ENCODE data around the gene SPATS2.

Gene SPATS2

GRCh38 chr12:49534731-49535278 lies 167.5 kb downstream of the SPATS2 start:
- TF ChIP-seq, protein P1, sequence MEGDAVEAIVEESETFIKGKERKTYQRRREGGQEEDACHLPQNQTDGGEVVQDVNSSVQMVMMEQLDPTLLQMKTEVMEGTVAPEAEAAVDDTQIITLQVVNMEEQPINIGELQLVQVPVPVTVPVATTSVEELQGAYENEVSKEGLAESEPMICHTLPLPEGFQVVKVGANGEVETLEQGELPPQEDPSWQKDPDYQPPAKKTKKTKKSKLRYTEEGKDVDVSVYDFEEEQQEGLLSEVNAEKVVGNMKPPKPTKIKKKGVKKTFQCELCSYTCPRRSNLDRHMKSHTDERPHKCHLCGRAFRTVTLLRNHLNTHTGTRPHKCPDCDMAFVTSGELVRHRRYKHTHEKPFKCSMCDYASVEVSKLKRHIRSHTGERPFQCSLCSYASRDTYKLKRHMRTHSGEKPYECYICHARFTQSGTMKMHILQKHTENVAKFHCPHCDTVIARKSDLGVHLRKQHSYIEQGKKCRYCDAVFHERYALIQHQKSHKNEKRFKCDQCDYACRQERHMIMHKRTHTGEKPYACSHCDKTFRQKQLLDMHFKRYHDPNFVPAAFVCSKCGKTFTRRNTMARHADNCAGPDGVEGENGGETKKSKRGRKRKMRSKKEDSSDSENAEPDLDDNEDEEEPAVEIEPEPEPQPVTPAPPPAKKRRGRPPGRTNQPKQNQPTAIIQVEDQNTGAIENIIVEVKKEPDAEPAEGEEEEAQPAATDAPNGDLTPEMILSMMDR (IDR thresholded peaks at IDR 0.05; ENCODE audit: borderline replicate concordance, control extremely low read depth, extremely low read depth, insufficient read depth, missing control alignments) = no peak
- no peak for DNase-seq (ENCODE audit: low spot score)
- in situ Hi-C loops (cut with MboI; ENCODE audit: low sequenced_read_pairs, unreplicated experiment) = no loop called here

DNA sequence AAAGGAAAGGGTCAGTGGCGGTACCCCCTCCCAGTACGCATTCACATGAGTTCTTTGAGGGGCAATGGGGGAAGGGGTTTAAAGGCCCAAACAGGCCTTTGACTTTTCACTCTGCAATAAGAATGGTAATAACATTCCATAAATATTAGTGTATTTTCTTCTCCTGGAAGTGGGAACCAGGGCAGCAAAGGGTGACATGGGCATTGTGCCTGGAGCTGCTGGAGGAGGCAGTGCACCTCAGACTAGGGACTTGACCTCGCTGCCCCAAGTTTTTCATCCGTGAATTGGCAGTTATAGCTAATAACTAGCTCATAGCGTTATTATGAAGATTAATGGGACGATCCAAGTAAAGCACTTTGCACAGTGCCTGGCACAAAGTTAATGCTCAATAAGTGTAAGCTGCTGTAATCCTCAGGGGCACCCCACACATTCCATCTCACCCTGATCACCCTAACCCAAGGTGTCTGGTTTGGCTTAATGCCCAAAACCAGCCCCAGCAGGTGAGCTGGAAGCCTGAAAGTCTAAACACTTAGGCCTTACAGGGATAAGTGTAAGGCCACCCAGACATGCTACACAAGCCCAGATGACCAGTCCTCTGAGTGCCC lies 168.8 kb downstream of the SPATS2 start:
- TF ChIP-seq, protein P1 (IDR thresholded peaks at IDR 0.05; ENCODE audit: borderline replicate concordance, control extremely low read depth, extremely low read depth, insufficient read depth, missing control alignments) = no peak
- in situ Hi-C loops (cut with MboI; ENCODE audit: low sequenced_read_pairs, unreplicated experiment) = no loop called here
- no peak for DNase-seq (ENCODE audit: low spot score)

GRCh38 chr12:49536526-49537071 lies 169.3 kb downstream of the SPATS2 start:
- DNase-seq (ENCODE audit: low spot score) = no peak
- TF ChIP-seq, protein P1 (IDR thresholded peaks at IDR 0.05; ENCODE audit: borderline replicate concordance, control extremely low read depth, extremely low read depth, insufficient read depth, missing control alignments) = no peak
- in situ Hi-C loops (cut with MboI; ENCODE audit: low sequenced_read_pairs, unreplicated experiment) = no loop called here

DNA sequence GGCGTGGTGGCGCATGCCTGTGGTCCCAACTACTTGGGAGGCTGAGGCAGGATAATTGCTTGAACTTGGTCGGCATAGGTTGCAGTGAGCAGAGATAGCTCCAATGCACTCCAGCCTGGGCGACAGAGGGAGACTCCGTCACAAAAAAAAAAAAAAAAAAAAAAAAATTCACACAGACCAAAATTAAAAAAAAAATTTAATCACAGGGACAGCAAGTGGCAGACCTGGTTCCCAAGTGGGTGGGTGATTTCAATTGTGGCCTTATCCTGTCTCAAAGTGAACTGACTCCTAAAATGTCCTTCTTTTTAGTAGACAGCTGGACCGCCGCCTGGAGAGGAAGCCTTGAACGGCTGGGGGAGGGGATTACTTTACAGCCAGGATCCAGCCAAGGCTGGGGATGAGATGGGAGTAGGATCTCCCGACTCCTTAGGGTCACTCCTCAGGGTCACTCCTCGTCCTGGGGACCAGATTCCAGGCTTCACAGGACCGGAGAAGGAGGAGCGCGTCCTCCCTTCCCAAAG lies 170.0 kb downstream of the SPATS2 start:
- TF ChIP-seq, protein P1 (IDR thresholded peaks at IDR 0.05; ENCODE audit: borderline replicate concordance, control extremely low read depth, extremely low read depth, insufficient read depth, missing control alignments) = no peak
- in situ Hi-C loops (cut with MboI; ENCODE audit: low sequenced_read_pairs, unreplicated experiment) = no loop called here
- no peak for DNase-seq (ENCODE audit: low spot score)

- in situ Hi-C loops (cut with MboI; ENCODE audit: low sequenced_read_pairs, unreplicated experiment) = no loop called here
- TF ChIP-seq, protein P1 (IDR thresholded peaks at IDR 0.05; ENCODE audit: borderline replicate concordance, control extremely low read depth, extremely low read depth, insufficient read depth, missing control alignments) = peak; percentile 1
- peak; percentile 55 for DNase-seq (ENCODE audit: low spot score)
Observed at GRCh38 chr12:49537752-49538509, 170.7 kb downstream of the SPATS2 start.
